ENCODE measurements around the gene TNFAIP8L1. TPM values are rescaled to one million over a fixed set of nuclear protein-coding genes. Genes with fewer than 3 reads are reported as not detected.

The TNFAIP8L1 gene
- total RNA-seq, 1 experiment from 2014 or later, result 8.3 TPM

- Histone ChIP-seq H3K36me3 (ENCODE audit: low read depth, low read length) (no peaks in the 10 kb centered on the region), H3K4me2 (ENCODE audit: low read length) (no peak overlapping the region), H4K20me1 (ENCODE audit: low read length) (no peaks in the 10 kb centered on the region), H3K79me2 (ENCODE audit: low read length) (no peaks in the 10 kb centered on the region), H3K4me3 (ENCODE audit: low read length) (no peak overlapping the region), H3K27ac (ENCODE audit: low read length) (no peak overlapping the region), H2AFZ (ENCODE audit: low read length) (no peak overlapping the region), H3K27me3 (ENCODE audit: low read length) (peaks cover 10% of the 10 kb centered on the region), H3K9me3 (ENCODE audit: low read length) (no peaks in the 10 kb centered on the region), H3K4me1 (ENCODE audit: insufficient read depth, low read length) (no peaks in the 10 kb centered on the region), H3K9me2 (replicated peaks; ENCODE audit: low read length) (no peaks in the 10 kb centered on the region), H3F3A (ENCODE audit: low read length, unreplicated experiment) (no peaks in the 10 kb centered on the region), H3K9ac (ENCODE audit: low read length) (no peak overlapping the region)
- TF ChIP-seq CTCF (conservative IDR thresholded peaks at IDR 0.05; ENCODE audit: low read depth, low read length) (no peak), EZH2 (IDR thresholded peaks at IDR 0.05; ENCODE audit: low read length, unreplicated experiment) (no peak), EZH2phosphoT487 (IDR thresholded peaks at IDR 0.05; ENCODE audit: borderline replicate concordance, low read length) (no peak)
- ChIA-PET CTCF (no interaction called here), POLR2A (ENCODE audit: unreplicated experiment) (no interaction called here)
- no peak for DNase-seq
- no TSS peak for BruUV-seq (replicated peaks)
- intact Hi-C loops (cut with micrococcal nuclease), result no loop called here
- ATAC-seq, result no peak
Measured at GRCh38 chr19:4624301-4624700, 15.0 kb upstream of the TNFAIP8L1 start.

GRCh38 chr19:4624733-4625362 lies 14.5 kb upstream of the TNFAIP8L1 start:
- TF ChIP-seq CTCF (conservative IDR thresholded peaks at IDR 0.05; ENCODE audit: low read depth, low read length) (peak; percentile 63), EZH2 (IDR thresholded peaks at IDR 0.05; ENCODE audit: low read length, unreplicated experiment) (no peak)
- H3K36me3 ChIP-seq (ENCODE audit: low read depth, low read length), result no peaks in the 10 kb centered on the region
- intact Hi-C loops (cut with micrococcal nuclease), result no loop called here
- H3K4me1 ChIP-seq (ENCODE audit: insufficient read depth, low read length), result no peaks in the 10 kb centered on the region
- H3K9me2 ChIP-seq (replicated peaks; ENCODE audit: low read length), result no peaks in the 10 kb centered on the region
- H2AFZ ChIP-seq (ENCODE audit: low read length), result no peak overlapping the region
- no peak overlapping the region for H3K4me3 ChIP-seq (ENCODE audit: low read length)
- H3K4me2 ChIP-seq (ENCODE audit: low read length), result no peak overlapping the region
- no peak overlapping the region for H3K27ac ChIP-seq (ENCODE audit: low read length)
- no peaks in the 10 kb centered on the region for H3K79me2 ChIP-seq (ENCODE audit: low read length)
- peaks cover 5% of the 10 kb centered on the region for H3K27me3 ChIP-seq (ENCODE audit: low read length)
- DNase-seq, result peak; percentile 49
- ATAC-seq, result peak; percentile 74
- H3K9ac ChIP-seq (ENCODE audit: low read length), result no peak overlapping the region
- H3F3A ChIP-seq (ENCODE audit: low read length, unreplicated experiment), result no peaks in the 10 kb centered on the region
- no peaks in the 10 kb centered on the region for H3K9me3 ChIP-seq (ENCODE audit: low read length)
- ChIA-PET CTCF (no interaction called here), POLR2A (ENCODE audit: unreplicated experiment) (no interaction called here)
- BruUV-seq (replicated peaks), result no TSS peak
- no peaks in the 10 kb centered on the region for H4K20me1 ChIP-seq (ENCODE audit: low read length)

GRCh38 chr19:4633140-4633967 lies 6.0 kb upstream of the TNFAIP8L1 start:
- POLR2A ChIA-PET (ENCODE audit: unreplicated experiment), result no interaction called here
- Histone ChIP-seq H3K9ac (ENCODE audit: low read length) (no peak overlapping the region), H3K4me1 (ENCODE audit: insufficient read depth, low read length) (peaks cover 16% of the 10 kb centered on the region), H4K20me1 (ENCODE audit: low read length) (no peaks in the 10 kb centered on the region), H3K36me3 (ENCODE audit: low read depth, low read length) (no peaks in the 10 kb centered on the region), H2AFZ (ENCODE audit: low read length) (no peak overlapping the region), H3K9me2 (replicated peaks; ENCODE audit: low read length) (no peaks in the 10 kb centered on the region), H3K4me2 (ENCODE audit: low read length) (no peak overlapping the region), H3K4me3 (ENCODE audit: low read length) (no peak overlapping the region), H3F3A (ENCODE audit: low read length, unreplicated experiment) (peaks cover 3% of the 10 kb centered on the region), H3K27ac (ENCODE audit: low read length) (no peak overlapping the region), H3K27me3 (ENCODE audit: low read length) (no peaks in the 10 kb centered on the region), H3K9me3 (ENCODE audit: low read length) (no peaks in the 10 kb centered on the region), H3K79me2 (ENCODE audit: low read length) (no peaks in the 10 kb centered on the region)
- intact Hi-C loops (cut with micrococcal nuclease), result loop anchor here (5.0 kb wide), 1 partner anchor 56 kb away; no protein-coding TSS in a partner anchor
- BruUV-seq (replicated peaks), result no TSS peak
- no peak for TF ChIP-seq EZH2 (IDR thresholded peaks at IDR 0.05; ENCODE audit: low read length, unreplicated experiment)
- peak; percentile 94 for TF ChIP-seq CTCF (conservative IDR thresholded peaks at IDR 0.05; ENCODE audit: low read depth, low read length)
- TF ChIP-seq EZH2phosphoT487 (IDR thresholded peaks at IDR 0.05; ENCODE audit: borderline replicate concordance, low read length), result no peak
- ATAC-seq (peak; percentile 55), DNase-seq (peak; percentile 81)
- CTCF ChIA-PET, result interaction anchor here (0.5 to 1.3 kb wide), 3 partner anchors 57 to 158 kb away, joined by 3 to 10 read pairs (median 4); partner anchors contain the start of gene FEM1A

Data from PC-3 (cell line).